Ovary (tissue), 9 donors: ENCODE measurements around the gene FMN1. TPM values are rescaled to one million over a fixed set of nuclear protein-coding genes. Genes with fewer than 3 reads are reported as not detected.

Experiments
- DNase-seq, 5 donors: peaks; one replicate each; pipeline ENCODE4 v3.0.0-alpha.2; 2019 to 2020
- H3K27ac ChIP-seq, 2 donors: fragments of 200-600 bp; one replicate each; pipeline versions ENCODE4 v1.5.1 to v1.8.0; 2019 to 2022
- H3K27me3 ChIP-seq: fragments of 200-600 bp; one replicate; pipeline ENCODE4 v1.8.0; 2022
- H3K36me3 ChIP-seq: fragments of 200-600 bp; sonication (generic); one replicate; pipeline ENCODE4 v1.5.1; 2019
- H3K4me1 ChIP-seq: one replicate; pipeline ENCODE4 v1.8.1; 2013; ENCODE audit warnings: mild to moderate bottlenecking, moderate library complexity; ENCODE audit not compliant: insufficient read depth
- H3K4me3 ChIP-seq: fragments of 200-600 bp; sonication (generic); one replicate; pipeline ENCODE4 v1.5.1; 2017
- H3K9me3 ChIP-seq, 2 donors: fragments of 200-600 bp in 1 of 2; sonication (generic) in 1 of 2; one replicate each; pipeline versions ENCODE4 v1.5.1 to v1.8.1; 2013 to 2019; ENCODE audit warnings: mild to moderate bottlenecking in 1 of 2, moderate library complexity in 1 of 2
- EP300 ChIP-seq: sonication (generic); formaldehyde crosslinking; IDR thresholded peaks from one replicate; pipeline ENCODE4 v1.6.1; 2017; ENCODE audit warnings: antibody characterized with exemption
- POLR2A ChIP-seq: fragments of 450-650 bp; IDR thresholded peaks from one replicate; pipeline ENCODE4 v1.6.1; 2017; ENCODE audit warnings: antibody characterized with exemption, mild to moderate bottlenecking, moderate library complexity
- WGBS, 3 donors: extraction: QIAGEN DNeasy Blood & Tissue Kit in 1 of 3; methylation state at CpG; one replicate each; pipeline versions ENCODE4 v1.1.5 to v1.1.7; 2013 to 2017; 5-methylcytosine and 5-hydroxymethylcytosine counted together
- intact Hi-C, 4 donors: fragments of 100-400 bp; cut with DNase I; formaldehyde crosslinking; loops; one replicate each; pipeline versions ENCODE4 v1.11.0 to v1.15.1; 2022 to 2023
- polyA plus RNA-seq, 2 donors: library from polyadenylated mRNA; stranded (reverse); fragments of 200-250 nt in 1 of 2; fragments of 350-450 nt in 1 of 2; fragmentation: Illumina TruSeq in 1 of 2; extraction: RNeasy Lipid Tissue Mini Kit (QIAGEN cat#74804) in 1 of 2; gene quantifications; one replicate each; pipeline ENCODE4 v1.2.3, GENCODE V29; 2013 to 2014
- small RNA-seq: library from RNA; depleted of rRNA; stranded (forward); fragments of <200 nt; gene quantifications from one replicate; pipeline ENCODE3, GENCODE V24; 2016
- total RNA-seq, 7 donors: library from RNA; depleted of rRNA in 2 of 7; stranded (reverse); fragments of >200 nt in 2 of 7; fragmentation: NEBNext Ultra II Directional in 3 of 7; extraction: Animal tissue kit (Norgen Biotek cat#: 25700) in 3 of 7; gene quantifications; one replicate each; pipeline versions ENCODE4 v1.1.0 to v1.2.4, GENCODE V29; 2016 to 2023
- TF ChIP-seq, protein P1 (sequence below), 3 donors: fragments of 450-650 bp in 2 of 3; fragments of 200-600 bp in 1 of 3; IDR thresholded peaks; one replicate each; pipeline versions ENCODE4 v1.5.1 to v1.8.0; 2016 to 2022; ENCODE audit warnings: antibody characterized with exemption in 3 of 3, mild to moderate bottlenecking in 1 of 3
- donor health status: DM: no; HTN: no; CAD: no; lungs with moderate emphysema.
- donor health status: DM: no; HTN: no; CAD: no.
- donor health status: Bipolar disorder and iron deficiency.
- donor health status: DM: yes; HTN: yes; CAD: no.
- donor health status: DM: no; HTN: no; CAD: no.
- donor health status: DM: yes; HTN: yes; CAD: no.

Gene FMN1
- total and polyA plus RNA-seq, 9 donors: 0.13 to 16.9 (median 2.6) TPM

DNA sequence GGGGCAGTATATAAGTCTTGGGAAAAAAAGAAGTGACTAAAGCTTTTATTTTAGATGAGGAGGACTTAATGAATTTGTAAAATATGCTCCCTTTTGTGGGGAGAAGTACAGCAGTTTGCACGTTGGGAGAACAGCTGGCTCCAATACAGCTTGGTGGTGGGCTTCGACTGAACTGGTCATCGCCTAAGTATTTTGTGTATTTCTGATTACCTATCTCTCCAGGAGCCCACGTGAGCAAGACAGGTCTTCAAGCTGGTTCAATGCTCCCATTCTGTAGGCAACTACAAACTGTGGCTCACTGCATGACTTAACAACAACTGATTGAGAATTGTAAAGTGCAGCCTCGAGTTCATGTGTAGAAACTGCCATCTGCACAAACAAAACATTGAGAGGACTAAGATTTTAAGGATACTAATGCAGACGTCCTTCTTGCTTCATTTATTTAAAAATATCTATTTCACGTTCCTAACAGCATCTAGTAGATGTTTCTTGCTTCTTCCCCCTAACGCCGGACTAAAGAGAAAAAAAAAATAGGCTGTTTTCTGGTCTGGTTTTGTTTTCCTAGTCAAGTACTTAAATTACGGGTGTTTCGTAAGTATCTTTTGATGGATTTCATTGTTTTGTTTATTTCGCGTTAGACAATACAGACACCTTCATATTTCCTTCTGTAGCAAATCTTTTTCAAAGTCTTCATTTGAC is 478.1 kb downstream of the FMN1 start:
- no peaks in the 10 kb centered on the region for H3K36me3 ChIP-seq
- TF ChIP-seq, protein P1, sequence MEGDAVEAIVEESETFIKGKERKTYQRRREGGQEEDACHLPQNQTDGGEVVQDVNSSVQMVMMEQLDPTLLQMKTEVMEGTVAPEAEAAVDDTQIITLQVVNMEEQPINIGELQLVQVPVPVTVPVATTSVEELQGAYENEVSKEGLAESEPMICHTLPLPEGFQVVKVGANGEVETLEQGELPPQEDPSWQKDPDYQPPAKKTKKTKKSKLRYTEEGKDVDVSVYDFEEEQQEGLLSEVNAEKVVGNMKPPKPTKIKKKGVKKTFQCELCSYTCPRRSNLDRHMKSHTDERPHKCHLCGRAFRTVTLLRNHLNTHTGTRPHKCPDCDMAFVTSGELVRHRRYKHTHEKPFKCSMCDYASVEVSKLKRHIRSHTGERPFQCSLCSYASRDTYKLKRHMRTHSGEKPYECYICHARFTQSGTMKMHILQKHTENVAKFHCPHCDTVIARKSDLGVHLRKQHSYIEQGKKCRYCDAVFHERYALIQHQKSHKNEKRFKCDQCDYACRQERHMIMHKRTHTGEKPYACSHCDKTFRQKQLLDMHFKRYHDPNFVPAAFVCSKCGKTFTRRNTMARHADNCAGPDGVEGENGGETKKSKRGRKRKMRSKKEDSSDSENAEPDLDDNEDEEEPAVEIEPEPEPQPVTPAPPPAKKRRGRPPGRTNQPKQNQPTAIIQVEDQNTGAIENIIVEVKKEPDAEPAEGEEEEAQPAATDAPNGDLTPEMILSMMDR (IDR thresholded peaks at IDR 0.05): no peak
- TF ChIP-seq EP300 (no peak), POLR2A (no peak)
- no peak overlapping the region for H3K4me3 ChIP-seq
- no peaks in the 10 kb centered on the region for H3K9me3 ChIP-seq
- peaks cover 5% of the 10 kb centered on the region for H3K4me1 ChIP-seq
- no peaks in the 10 kb centered on the region for H3K27me3 ChIP-seq
- no peak overlapping the region for H3K27ac ChIP-seq
- intact Hi-C loops: no loop called here
- no peak for DNase-seq
- WGBS, 3 donors: 22 to 30% (median 25%) methylated on average over 13 of the region's 13 CpGs

Small RNAs within 50 kb of the gene (small RNA-seq; reads per million reads assigned to genes)
- not detected for gene RF00591

Other genes with a start within 250 kb of the FMN1 start
- gene RYR3, start 116.3 kb upstream of the FMN1 start, total RNA-seq: 1 to 10 TPM in 3 of 7 donors, under 1 TPM in 4; 0.52 to 6.0 (median 0.96) TPM
- 1 to 10 TPM in 1 of 2 donors, under 1 TPM in 1; 0.79 to 5.8 TPM for gene RYR3, start 116.3 kb upstream of the FMN1 start, polyA plus RNA-seq